Measurements from ENCODE around the gene MACF1.
"Not testable (repeated sequence)": the region's sequence is repeated elsewhere in the genome, so short reads cannot be mapped to it uniquely, and the experiment has no call there.

The MACF1 gene

GRCh38 chr1:39441797-39442196 lies 237.3 kb downstream of the MACF1 start:
- TF ChIP-seq CTCF (IDR thresholded peaks at IDR 0.05; ENCODE audit: low read length, missing control alignments): no peak
- H3K4me3 ChIP-seq (replicated peaks; ENCODE audit: low read depth, low read length): no peak overlapping the region
- DNase-seq (ENCODE audit: low read depth): no peak

GRCh38 chr1:39445573-39445972 lies 241.1 kb downstream of the MACF1 start:
- H3K4me3 ChIP-seq (replicated peaks; ENCODE audit: low read depth, low read length): no peak overlapping the region
- no peak for TF ChIP-seq CTCF (IDR thresholded peaks at IDR 0.05; ENCODE audit: low read length, missing control alignments)
- no peak for DNase-seq (ENCODE audit: low read depth)

- H3K4me3 ChIP-seq (replicated peaks; ENCODE audit: low read depth, low read length): no peak overlapping the region
- DNase-seq (ENCODE audit: low read depth): no peak
- TF ChIP-seq CTCF (IDR thresholded peaks at IDR 0.05; ENCODE audit: low read length, missing control alignments): no peak
These were observed 242.6 kb downstream of the MACF1 start for GRCh38 chr1:39446986-39447567.

GRCh38 chr1:39450041-39450440 lies 245.5 kb downstream of the MACF1 start:
- DNase-seq (ENCODE audit: low read depth): peak; percentile 42
- H3K4me3 ChIP-seq (replicated peaks; ENCODE audit: low read depth, low read length): not testable (repeated sequence)

GRCh38 chr1:39450956-39451606 lies 246.6 kb downstream of the MACF1 start:
- no peak overlapping the region for H3K4me3 ChIP-seq (replicated peaks; ENCODE audit: low read depth, low read length)
- DNase-seq (ENCODE audit: low read depth): peak; percentile 96
- TF ChIP-seq CTCF (IDR thresholded peaks at IDR 0.05; ENCODE audit: low read length, missing control alignments): no peak

GRCh38 chr1:39452081-39452480 lies 247.6 kb downstream of the MACF1 start:
- TF ChIP-seq CTCF (IDR thresholded peaks at IDR 0.05; ENCODE audit: low read length, missing control alignments): no peak

GRCh38 chr1:39452540-39452939 lies 248.0 kb downstream of the MACF1 start:
- no peak for DNase-seq (ENCODE audit: low read depth)
- H3K4me3 ChIP-seq (replicated peaks; ENCODE audit: low read depth, low read length): no peak overlapping the region
- TF ChIP-seq CTCF (IDR thresholded peaks at IDR 0.05; ENCODE audit: low read length, missing control alignments): no peak

More at GRCh38 chr1:39452081-39452480, 247.6 kb downstream of the MACF1 start:
- no peak for DNase-seq (ENCODE audit: low read depth)
- H3K4me3 ChIP-seq (replicated peaks; ENCODE audit: low read depth, low read length): no peak overlapping the region
